GM23248 (cell line): ENCODE measurements around the gene FGGY. TPM values are rescaled to one million over a fixed set of nuclear protein-coding genes. Genes with fewer than 3 reads are reported as not detected.
A peak's percentile ranks its signal among the peaks of the same experiment; 100 is the strongest.

Experiments used
- DNase-seq: peaks from one replicate; pipeline ENCODE4 v3.0.0-alpha.2; 2015
- H2AFZ ChIP-seq: fragments of 200-600 bp; sonication (generic); 2 replicates; pipeline ENCODE4 v1.6.1; 2016; ENCODE audit warnings: antibody characterized with exemption
- H3F3A ChIP-seq: fragments of 200-600 bp; sonication (generic); 2 replicates; pipeline ENCODE4 v1.6.1; 2016; ENCODE audit warnings: mild to moderate bottlenecking, antibody characterized with exemption, mixed run types; ENCODE audit not compliant: insufficient read depth
- H3K27ac ChIP-seq: fragments of 200-600 bp; sonication (generic); 2 replicates; pipeline ENCODE4 v1.5.1; 2016; ENCODE audit warnings: mild to moderate bottlenecking
- H3K27me3 ChIP-seq: fragments of 200-600 bp; sonication (generic); replicated peaks from 2 replicates; pipeline ENCODE4 v1.6.1; 2016; ENCODE audit warnings: mild to moderate bottlenecking; ENCODE audit not compliant: insufficient read depth
- H3K36me3 ChIP-seq: fragments of 200-600 bp; sonication (generic); 2 replicates; pipeline ENCODE4 v1.6.1; 2016; ENCODE audit warnings: low read depth, mild to moderate bottlenecking
- H3K4me1 ChIP-seq: fragments of 200-600 bp; sonication (generic); 2 replicates; pipeline ENCODE4 v1.6.1; 2016; ENCODE audit warnings: mild to moderate bottlenecking; ENCODE audit not compliant: insufficient read depth
- H3K4me2 ChIP-seq: fragments of 200-600 bp; sonication (generic); one replicate; pipeline ENCODE4 v1.6.1; 2016; ENCODE audit warnings: mild to moderate bottlenecking; ENCODE audit not compliant: unreplicated experiment
- H3K4me3 ChIP-seq: fragments of 200-600 bp; sonication (generic); 2 replicates; pipeline ENCODE4 v1.5.1; 2016; ENCODE audit warnings: mild to moderate bottlenecking
- H3K79me2 ChIP-seq: fragments of 200-600 bp; sonication (generic); 2 replicates; pipeline ENCODE4 v1.6.1; 2016; ENCODE audit warnings: mild to moderate bottlenecking; ENCODE audit not compliant: insufficient read depth
- H3K9ac ChIP-seq: fragments of 200-600 bp; sonication (generic); 2 replicates; pipeline ENCODE4 v1.6.1; 2016; ENCODE audit warnings: mild to moderate bottlenecking
- H3K9me2 ChIP-seq: fragments of 200-600 bp; sonication (generic); 2 replicates; pipeline ENCODE4 v1.6.1; 2016; ENCODE audit warnings: mixed run types, mild to moderate bottlenecking, moderate library complexity; ENCODE audit not compliant: insufficient read depth
- H3K9me3 ChIP-seq: fragments of 200-600 bp; sonication (generic); one replicate; pipeline ENCODE4 v1.6.1; 2017; ENCODE audit warnings: low read depth
- H4K20me1 ChIP-seq: fragments of 200-600 bp; sonication (generic); 2 replicates; pipeline ENCODE4 v1.6.0; 2016; ENCODE audit not compliant: insufficient read depth
- EZH2 ChIP-seq: fragments of 200-600 bp; sonication (generic); IDR thresholded peaks from 2 replicates; pipeline ENCODE4 v1.6.1; 2018; ENCODE audit warnings: antibody characterized with exemption, mild to moderate bottlenecking; ENCODE audit not compliant: insufficient read depth, poor library complexity, severe bottlenecking
- EZH2phosphoT487 ChIP-seq: fragments of 200-600 bp; sonication (generic); IDR thresholded peaks from 2 replicates; pipeline ENCODE4 v1.6.1; 2018; ENCODE audit warnings: antibody characterized with exemption, moderate library complexity, mild to moderate bottlenecking, low read depth; ENCODE audit not compliant: insufficient read depth
- WGBS, 2 experiments: methylation state at CpG; one replicate each; pipeline ENCODE4 v1.1.6; 2015 to 2017; ENCODE audit warnings: low lambda C conversion rate in 2 of 2, low coverage in 1 of 2; ENCODE audit errors: missing lambda C conversion rate in 2 of 2; 5-methylcytosine and 5-hydroxymethylcytosine counted together
- in situ Hi-C: fragments of 300-500 bp; cut with MboI; formaldehyde crosslinking; loops from 2 replicates; pipeline ENCODE4 v1.15.0; 2020
- polyA plus RNA-seq: library from polyadenylated mRNA; unstranded; fragments of >200 nt; fragmentation: Nextera tagmentation; extraction: Ambion mirVana; gene quantifications from 2 replicates; pipeline ENCODE4 v1.2.1, GENCODE V29; 2016
- total RNA-seq: library from RNA; depleted of rRNA; stranded (reverse); fragments of >200 nt; shearing (Covaris generic); gene quantifications from 2 replicates; pipeline ENCODE4 v1.2.3, GENCODE V29; 2014

FGGY gene
- total and polyA plus RNA-seq, 2 experiments from 2014 or later: 12.8 to 16.9 TPM

DNA sequence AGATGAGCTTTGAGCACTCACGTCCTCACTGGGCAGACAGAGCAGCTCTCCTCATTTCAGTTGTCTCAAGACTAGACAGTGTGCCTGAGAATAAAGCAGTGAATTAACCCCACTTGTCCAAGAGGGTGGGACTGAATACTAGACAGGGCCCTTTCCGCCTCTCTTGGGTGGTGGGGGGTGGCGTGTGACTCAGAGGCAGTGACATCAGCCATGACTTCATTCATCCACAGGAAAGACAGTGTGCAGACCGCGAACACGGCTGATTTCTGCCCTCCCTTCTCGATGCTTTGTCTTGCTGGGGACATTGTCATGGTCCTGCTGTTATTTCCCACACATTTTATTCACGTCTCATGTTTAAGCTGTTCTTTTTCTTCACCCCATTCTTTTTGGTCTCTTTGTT is 64.9 kb downstream of the FGGY start:
- Histone ChIP-seq H3K79me2 (no peaks in the 10 kb centered on the region), H3K27ac (no peak overlapping the region), H3K9me2 (no peaks in the 10 kb centered on the region; the same call in 1 of the 2 replicates), H3K4me1 (peaks cover 30% of the 10 kb centered on the region), H3F3A (peaks cover 16% of the 10 kb centered on the region), H3K36me3 (no peaks in the 10 kb centered on the region), H3K9me3 (no peaks in the 10 kb centered on the region), H3K4me3 (no peak overlapping the region), H4K20me1 (no peaks in the 10 kb centered on the region), H2AFZ (no peak overlapping the region), H3K4me2 (no peak overlapping the region), H3K9ac (no peak overlapping the region), H3K27me3 (no peaks in the 10 kb centered on the region)
- DNase-seq: no peak
- 97 to 99% methylated on average over 8 of the region's 8 CpGs for WGBS, 2 experiments
- no peak for TF ChIP-seq EZH2phosphoT487
- TF ChIP-seq EZH2: no peak
- in situ Hi-C loops: no loop called here

DNA sequence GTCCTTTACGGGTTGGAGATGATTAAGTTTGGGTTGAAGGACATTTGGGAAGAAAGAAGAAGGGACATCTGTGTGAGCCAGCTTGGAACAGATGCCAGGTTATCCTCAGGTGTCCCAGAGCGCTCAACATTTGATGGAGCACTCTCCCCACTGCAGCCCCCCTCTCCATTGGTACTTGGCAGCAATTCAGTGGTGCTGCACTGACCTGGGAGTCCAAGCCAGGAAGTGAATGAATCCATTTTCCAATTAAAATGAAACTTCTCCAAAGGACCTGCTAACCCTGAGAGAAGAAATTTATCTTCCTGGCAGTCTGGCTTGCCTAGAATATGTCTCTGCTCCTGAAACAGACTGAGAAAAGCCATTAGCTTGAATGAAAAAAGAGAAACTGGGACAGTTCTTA is 67.1 kb downstream of the FGGY start:
- Histone ChIP-seq H3K27me3 (no peaks in the 10 kb centered on the region), H3K9ac (no peak overlapping the region), H3K4me1 (peaks cover 48% of the 10 kb centered on the region), H4K20me1 (no peaks in the 10 kb centered on the region), H3K36me3 (no peaks in the 10 kb centered on the region), H3K27ac (no peak overlapping the region), H3F3A (peaks cover 34% of the 10 kb centered on the region), H3K4me3 (no peak overlapping the region), H3K9me2 (no peaks in the 10 kb centered on the region; the same call in 1 of the 2 replicates), H3K79me2 (no peaks in the 10 kb centered on the region), H3K4me2 (no peak overlapping the region), H3K9me3 (no peaks in the 10 kb centered on the region), H2AFZ (no peak overlapping the region)
- TF ChIP-seq EZH2phosphoT487 (no peak), EZH2 (no peak)
- in situ Hi-C loops: no loop called here
- no peak for DNase-seq
- WGBS, 2 experiments: 97 to 100% methylated on average over 2 of the region's 2 CpGs

DNA sequence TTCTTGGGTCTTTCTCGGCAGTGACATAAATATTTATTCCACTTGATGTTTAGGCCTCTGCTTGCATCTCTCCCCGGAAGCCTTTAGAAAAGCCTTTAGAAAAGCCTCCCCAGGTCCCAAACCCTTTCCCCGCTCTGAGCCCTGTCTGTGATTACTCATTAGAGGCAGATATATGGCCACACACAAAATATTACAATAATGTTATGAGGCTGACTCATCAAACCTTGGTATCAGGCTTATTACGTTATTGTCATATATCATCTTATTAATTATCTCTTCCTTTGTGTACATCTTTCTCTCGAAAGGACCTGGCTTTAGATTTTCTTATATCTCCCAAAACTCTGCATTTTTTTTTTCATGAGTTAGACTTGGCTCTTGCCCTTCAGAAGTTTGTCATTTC is 69.5 kb downstream of the FGGY start:
- DNase-seq: peak; percentile 31
- no peaks in the 10 kb centered on the region for H3K27me3 ChIP-seq
- H3F3A ChIP-seq: peaks cover 29% of the 10 kb centered on the region
- no peak overlapping the region for H3K4me3 ChIP-seq
- TF ChIP-seq EZH2phosphoT487 (no peak), EZH2 (no peak)
- H3K4me2 ChIP-seq: peak overlapping the region; percentile 63
- no peak overlapping the region for H2AFZ ChIP-seq
- 71 to 76% methylated on average over 5 of the region's 5 CpGs for WGBS, 2 experiments
- H3K9ac ChIP-seq: no peak overlapping the region
- no peaks in the 10 kb centered on the region; the same call in 1 of the 2 replicates for H3K9me2 ChIP-seq
- H3K79me2 ChIP-seq: no peaks in the 10 kb centered on the region
- no peaks in the 10 kb centered on the region for H3K9me3 ChIP-seq
- in situ Hi-C loops: no loop called here
- peaks cover 27% of the 10 kb centered on the region for H3K4me1 ChIP-seq
- no peaks in the 10 kb centered on the region for H3K36me3 ChIP-seq
- no peaks in the 10 kb centered on the region for H4K20me1 ChIP-seq
- peak overlapping the region; percentile 92; the same call in 1 of the 2 replicates for H3K27ac ChIP-seq

GRCh38 chr1:59367301-59368007 is 70.6 kb downstream of the FGGY start:
- Histone ChIP-seq H3K36me3 (no peaks in the 10 kb centered on the region), H3K4me2 (peak overlapping the region; percentile 63), H3K9me3 (no peaks in the 10 kb centered on the region), H3F3A (peaks cover 29% of the 10 kb centered on the region), H3K27me3 (no peaks in the 10 kb centered on the region), H3K9ac (peak overlapping the region; percentile 68), H3K4me3 (peak overlapping the region; percentile 29; the same call in 1 of the 2 replicates), H2AFZ (peak overlapping the region; percentile 32; the same call in 1 of the 2 replicates), H4K20me1 (no peaks in the 10 kb centered on the region), H3K9me2 (no peaks in the 10 kb centered on the region; the same call in 1 of the 2 replicates), H3K4me1 (peaks cover 27% of the 10 kb centered on the region), H3K79me2 (no peaks in the 10 kb centered on the region), H3K27ac (peak overlapping the region; percentile 92)
- TF ChIP-seq EZH2phosphoT487 (no peak), EZH2 (no peak)
- 13 to 17% methylated on average over 6 of the region's 6 CpGs for WGBS, 2 experiments
- in situ Hi-C loops: no loop called here
- peak; percentile 93 for DNase-seq
